HG03469 (cell line): ENCODE measurements around the gene TRPV6.
A peak's percentile ranks its signal among the peaks of the same experiment; 100 is the strongest.

Source experiments
- ATAC-seq: cut with Tn5 transposase; IDR thresholded peaks from one replicate; pipeline ENCODE4 v1.9.1; 2021; ENCODE audit warnings: mild to moderate bottlenecking, moderate library complexity, moderate number of reproducible peaks; ENCODE audit not compliant: unreplicated experiment

Gene TRPV6

DNA sequence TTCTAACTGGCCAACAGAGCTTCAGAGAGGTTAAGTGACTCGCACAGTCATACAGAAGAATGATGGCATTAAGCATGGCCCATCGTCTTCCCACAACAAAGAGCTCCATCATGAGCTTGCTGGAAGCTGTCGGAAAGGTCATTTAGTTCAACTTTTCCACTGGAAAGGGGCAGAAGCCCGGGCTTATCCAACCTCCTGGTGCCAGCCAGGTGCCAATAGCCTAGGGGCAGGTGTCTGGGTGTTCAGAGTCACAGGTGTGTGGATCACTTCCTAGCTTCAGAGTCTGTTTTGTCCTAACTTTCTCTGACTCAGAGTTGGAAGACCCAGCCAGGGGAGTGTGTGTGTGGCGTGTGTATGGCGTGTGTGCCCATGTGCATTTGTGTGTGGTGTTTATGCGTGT lies 1.3 kb upstream of the TRPV6 start:
- no peak for ATAC-seq

DNA sequence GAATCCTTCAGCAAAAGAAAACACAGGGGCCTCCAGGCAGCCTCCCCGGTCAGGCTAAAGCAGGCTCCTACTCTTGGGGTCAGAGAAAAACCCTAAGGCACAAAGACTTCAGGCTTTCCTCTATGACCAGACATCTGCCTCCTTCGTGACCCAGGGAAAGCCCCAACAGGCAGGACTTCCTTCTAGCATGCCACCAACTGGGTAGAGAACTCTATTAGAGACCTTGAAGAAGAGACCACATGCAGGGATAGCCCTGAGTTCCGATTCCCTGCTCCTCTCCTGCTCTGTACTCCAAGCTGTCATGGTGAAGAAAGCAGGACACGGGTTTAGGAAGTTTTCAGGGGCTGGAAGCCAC lies 1.3 kb downstream of the TRPV6 start:
- ATAC-seq: no peak

DNA sequence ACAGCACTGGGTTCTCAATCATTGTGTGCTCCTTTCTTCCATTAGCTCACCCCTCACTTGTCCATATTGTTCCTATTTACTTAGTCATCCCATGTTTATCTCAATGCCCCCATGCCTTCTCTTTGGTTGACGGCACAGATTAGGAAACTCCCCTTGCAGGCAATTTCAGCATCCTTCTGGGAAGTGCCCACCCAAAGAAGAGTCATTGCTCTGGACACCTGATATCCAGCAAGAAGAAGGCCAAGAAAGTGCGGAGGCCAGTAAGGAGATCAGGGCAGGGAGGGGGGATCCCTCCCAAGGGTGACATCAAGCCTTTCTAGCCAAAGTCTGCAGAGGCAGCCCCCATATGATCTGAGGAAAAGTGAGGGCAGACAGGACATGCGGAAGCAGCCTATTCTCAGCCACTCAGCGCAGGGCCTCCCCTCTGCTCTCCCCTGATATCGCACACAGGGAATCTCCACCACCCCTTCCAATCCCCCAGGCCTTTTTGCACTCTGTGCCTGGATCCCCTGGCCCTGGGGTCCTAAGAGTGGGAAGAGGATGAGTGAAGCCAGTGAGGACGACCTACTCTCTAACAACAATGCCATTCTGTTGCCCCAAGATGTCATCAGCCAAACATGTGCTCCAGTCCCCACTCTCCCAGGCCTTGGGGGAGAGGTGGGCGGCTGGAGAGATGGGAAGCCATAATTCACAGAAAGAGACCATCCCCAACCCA lies 1.8 kb downstream of the TRPV6 start:
- ATAC-seq: no peak

DNA sequence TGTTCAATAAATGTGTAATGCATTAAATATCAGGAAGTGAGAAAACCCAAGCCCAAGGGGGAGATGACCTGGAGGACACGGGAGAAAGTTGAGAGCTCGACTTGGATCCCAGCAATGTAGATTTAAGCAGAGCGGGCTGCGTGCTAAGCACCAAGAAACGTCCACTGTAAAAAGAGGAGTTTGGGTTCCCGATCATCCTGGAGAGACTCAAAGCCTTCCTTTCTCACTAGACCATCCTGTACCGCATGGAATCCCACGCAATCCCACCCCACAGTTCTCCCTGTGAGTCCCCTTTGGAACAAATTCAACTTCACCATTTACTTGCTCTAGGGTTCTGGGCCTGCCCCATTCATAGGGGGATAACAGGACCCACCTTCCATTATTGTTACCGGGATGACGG lies 2.4 kb downstream of the TRPV6 start:
- no peak for ATAC-seq

DNA sequence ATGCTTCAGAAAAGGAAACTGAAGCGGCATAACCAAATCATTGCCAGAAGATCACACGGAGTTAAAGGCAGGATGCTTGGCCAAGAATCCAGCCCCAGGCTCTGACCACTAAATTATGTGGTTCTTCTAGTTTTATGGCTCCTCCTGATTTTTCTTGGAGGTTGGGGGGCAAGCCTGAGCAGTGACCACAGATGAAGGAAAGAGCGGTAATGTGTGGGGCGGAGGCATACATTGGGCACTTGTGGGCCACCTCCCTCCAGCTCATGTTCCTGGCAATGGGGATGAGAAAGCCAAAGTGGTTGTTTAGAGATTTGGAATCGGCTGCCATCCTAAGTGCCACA lies 3.2 kb downstream of the TRPV6 start:
- no peak for ATAC-seq

DNA sequence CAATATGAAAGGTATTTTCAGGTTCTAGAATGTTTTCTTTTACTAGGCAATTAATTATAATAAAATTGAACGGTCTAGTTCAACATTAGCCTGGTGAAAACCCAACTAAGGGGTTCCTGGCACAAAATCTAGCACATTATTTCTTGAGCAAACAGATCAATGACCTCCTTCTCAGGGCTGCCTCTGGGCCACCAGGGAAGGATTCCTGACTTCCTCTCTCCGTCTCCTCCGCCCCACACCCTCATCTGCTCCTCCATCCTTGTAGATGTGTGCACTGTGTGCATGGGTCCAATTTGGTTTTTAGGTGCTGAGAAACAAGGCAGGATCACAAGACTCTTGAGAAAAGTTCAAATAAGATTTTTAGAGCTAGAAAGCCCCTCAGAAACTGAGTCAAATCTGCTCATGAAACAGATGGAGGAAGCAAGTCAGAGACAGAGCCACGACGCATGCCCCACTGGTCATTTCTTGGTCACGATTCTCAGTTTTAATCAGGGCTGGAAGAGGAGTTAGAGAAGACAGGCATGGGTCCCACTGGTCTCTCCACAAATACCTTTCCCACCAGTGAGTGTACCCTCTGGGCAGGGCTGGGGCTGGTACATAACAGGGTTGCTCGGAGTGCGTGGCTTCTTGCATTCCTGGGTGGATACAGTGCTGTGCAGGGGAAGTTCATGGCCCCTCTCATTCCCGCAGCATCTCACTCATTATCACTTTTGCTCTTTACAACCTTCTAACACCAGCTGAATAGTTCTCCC lies 3.8 kb downstream of the TRPV6 start:
- ATAC-seq: no peak

DNA sequence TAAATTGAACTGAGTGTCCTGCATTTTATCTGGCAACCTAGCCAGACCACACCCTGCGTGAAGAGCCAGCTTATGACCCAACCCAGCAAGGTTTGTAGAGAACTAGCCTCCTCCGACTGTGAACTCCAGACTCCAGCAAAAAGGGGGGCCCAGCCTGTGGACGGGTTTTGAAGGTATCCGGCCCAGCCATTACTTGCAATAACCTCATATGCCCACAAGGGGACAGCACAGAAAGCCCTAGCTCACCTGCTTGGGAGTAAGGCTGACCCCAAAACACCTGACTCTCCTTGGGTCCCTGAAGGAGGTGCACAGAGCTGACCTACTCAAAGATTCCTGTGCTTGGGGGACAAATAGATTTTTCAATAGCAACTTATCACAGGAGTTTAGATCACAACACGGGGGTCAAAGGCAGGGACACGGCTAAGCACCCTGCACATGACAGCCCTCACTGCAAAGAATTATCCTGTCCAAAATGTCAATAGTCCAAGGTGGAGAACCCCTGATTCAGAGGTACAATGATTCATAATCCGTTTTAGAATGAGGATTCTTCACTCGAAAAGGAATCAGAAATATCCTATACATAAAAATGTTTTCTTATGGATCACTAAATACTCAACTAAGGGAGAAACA lies 4.6 kb downstream of the TRPV6 start:
- no peak for ATAC-seq

DNA sequence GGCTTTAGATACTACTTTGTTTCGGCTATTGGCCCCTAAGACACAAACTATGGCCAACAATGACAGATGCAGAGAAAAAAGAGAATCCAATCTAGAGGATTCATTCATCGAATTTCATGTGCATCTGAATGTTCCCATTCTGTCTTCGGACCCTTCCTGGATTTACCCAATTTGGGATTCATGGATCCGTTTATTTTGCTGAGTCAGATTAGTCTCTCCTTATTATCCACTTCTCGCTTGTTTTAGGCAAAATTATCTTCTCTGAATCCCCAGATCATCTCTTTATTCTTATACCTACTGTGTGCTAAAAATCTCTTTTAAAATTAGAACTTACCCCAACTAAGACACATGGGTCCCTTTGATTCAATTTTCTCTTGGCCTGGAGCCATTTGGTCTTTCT lies 6.5 kb downstream of the TRPV6 start:
- no peak for ATAC-seq

DNA sequence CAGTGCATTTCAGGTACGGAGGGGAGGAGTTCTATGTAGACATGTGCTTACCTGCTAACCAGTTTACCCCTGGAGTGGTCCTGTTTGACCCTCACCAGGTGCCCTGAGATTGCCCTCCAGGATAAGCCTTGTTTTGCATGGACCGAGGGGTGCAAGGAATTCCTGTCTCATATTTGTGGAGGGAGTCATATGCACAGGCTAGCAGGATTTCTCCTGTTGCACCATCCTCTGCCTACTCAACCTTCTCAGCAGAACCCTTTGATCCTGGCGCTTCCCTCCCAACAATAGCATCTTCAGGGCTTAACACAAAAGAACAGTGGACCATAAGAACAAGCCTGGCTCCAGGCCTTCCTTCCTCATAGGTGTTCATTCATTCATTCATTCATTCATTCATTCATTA lies 7.2 kb downstream of the TRPV6 start:
- no peak for ATAC-seq

DNA sequence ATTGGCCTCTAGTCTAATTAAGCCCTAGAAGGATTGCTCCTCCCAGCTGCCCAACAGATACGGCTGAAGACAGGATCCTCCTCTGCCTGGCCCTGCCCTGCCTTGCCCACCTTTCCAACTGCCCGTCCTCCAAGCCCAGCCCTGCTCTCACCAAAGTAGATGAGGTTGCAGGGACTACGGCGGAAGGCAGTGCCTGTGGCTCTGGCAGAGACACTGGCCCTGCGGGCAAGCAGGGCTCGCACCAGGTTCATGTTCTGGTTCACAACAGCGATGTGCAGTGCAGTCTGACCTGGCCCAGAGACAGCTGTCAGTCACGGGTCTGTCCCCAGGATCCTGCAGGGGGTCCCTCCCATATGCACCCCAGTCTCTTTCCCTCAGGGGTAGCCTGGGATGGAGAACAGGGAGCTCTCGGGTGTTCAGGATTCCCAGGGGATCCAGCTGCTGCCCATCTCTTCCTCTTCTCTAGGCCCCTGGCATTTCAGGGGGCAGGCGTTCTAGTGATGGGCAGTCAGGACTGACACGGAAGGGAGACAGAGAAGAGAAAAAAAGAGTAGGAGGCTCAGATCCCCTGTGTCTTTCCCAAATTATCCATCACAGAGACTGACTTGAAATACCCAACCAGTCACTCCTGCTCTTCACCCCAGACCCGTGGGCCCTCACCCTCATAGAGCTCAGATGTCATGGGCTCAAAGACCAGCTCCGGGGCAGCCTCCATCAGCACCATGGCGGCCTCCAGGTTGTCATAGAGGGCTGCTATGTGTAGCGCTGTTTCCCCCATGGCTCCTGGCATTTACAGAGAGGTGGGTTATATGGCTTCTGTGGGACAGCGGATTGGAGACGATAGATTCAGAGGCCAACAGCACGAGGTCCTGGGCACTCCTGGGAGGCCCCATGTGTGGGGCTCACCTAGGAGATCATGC lies 8.3 kb downstream of the TRPV6 start:
- ATAC-seq: no peak

DNA sequence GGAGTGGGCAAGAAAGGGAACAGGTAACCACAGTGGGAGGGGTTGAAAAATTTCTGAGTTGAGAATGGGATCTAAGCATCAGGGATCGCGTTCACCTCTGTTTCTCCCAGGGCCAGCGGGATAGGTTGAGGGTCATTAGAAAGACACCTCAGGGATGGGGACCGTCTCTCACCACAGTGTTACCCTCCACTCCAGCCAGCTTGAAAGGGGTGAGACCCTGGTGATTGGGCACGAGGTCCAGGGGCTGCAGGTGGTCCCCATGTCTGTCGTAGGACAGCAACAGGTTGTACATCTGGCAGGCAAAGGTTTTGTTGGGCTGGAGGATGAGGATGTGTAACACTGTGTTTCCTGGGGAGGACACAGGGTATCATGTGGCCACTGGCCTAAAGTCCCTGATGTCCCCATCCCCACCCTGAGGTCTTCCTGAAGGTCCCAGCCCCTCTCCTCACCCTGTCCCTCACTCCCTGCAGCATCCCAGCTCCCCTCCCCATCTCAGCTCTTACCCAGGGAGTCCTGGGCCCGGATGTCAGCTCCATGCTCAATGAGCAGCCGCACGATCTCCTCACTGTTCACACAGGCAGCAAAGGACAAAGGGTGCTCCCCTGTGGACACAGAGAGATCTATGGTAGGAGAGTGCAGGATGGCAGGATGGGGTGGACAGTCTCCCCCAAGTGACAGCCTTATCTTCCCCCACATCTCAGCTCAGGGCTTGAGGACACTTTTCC lies 9.1 kb downstream of the TRPV6 start:
- no peak for ATAC-seq

DNA sequence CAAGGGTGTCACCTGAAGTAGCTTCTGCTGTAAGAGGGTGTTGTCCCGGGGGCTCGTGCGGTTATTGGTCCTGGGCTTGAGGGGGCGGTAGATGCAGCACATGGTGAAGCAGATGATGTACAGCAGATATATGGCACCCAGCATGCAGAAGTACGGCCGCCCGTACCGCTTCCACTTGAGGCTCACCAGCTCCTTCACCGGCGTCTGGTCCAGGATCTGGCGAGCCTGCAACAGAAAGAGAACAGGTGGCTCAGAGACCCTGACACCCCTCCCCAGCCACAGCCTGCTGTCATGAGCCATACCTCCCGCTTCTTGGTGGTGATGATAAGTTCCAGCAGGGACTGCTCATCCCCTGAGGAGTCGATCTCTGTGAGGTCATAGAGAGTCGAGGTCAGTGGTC lies 10.1 kb downstream of the TRPV6 start:
- no peak for ATAC-seq

DNA sequence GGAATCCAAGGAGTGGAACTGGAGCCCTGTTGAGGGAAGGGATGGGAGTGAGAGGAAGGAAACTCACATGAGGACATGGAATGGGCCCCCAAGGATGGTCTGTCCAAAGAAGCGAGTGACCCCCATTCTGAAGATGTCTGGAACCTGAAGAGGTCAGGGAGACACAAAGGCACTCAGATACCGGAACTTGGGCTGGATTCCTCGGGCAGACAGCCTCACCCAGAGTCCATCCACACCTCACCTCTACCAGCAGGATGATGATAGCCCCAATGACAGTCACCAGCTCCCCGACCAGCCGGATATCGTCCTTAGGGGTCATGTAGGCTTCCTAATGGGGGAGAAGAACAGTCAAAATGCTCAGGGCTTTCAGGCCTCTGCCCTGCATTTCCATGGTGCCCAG lies 10.7 kb downstream of the TRPV6 start:
- ATAC-seq: no peak

DNA sequence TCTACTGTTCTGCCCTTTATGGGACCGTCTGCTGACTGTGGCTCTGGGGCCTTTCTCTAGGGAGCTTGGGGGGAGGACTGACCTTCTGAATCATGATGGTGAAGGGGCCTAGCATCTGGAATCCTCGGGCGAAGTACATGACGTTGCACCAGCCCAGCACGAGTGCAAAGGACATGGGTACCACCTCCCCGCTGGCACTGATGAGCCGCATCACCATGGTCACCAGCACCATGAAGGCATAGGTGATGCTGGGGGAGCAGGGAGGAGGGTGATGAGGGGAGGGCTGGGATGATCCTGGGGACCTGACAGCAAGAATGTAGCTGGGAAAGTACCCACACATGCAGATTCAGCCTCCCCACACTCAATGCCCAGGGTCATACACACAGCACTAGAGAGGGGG lies 11.1 kb downstream of the TRPV6 start:
- ATAC-seq: no peak

DNA sequence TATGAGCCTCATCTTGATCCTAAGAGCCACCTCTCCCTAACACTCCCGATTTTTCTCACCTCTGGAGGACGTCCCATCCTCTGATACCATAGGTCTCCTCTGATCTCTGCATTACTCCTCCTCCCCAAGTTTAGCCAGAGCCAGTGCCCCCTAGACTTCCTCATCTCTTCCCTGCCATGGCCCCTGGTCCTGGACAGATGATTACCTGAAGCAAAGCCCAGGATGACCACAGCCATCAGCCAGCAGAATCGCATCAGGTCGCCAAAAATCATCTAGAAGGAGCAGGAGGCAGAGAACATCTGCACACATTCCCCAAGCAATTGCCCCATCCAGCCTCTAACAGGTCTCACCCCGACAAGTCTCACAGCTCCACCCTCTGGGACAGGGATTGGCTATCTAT lies 11.7 kb downstream of the TRPV6 start:
- no peak for ATAC-seq

DNA sequence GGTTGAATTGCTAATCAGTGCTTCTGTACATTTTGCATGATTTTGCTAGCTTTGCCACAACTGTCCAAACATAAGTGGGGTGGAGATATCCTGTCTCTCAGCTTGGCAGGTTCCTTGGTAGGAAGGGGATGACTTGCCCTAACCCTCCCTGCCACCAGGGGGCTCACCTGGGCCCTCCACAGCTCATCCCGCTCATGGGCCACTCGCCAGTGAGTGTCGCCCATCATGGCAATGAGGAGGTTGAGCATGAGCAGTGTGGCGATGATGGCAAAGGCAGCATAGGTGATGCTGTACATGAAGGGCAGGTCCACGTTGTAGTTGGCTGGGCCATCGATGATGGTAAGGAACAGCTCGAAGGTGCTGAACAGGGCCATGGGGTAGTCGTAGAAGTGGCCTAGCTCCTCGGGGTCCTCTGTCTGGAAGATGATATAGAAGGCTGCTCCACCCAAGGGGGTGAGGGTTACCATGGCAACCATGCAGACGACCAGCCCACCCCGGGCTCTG lies 12.2 kb downstream of the TRPV6 start:
- ATAC-seq: peak; percentile 62

DNA sequence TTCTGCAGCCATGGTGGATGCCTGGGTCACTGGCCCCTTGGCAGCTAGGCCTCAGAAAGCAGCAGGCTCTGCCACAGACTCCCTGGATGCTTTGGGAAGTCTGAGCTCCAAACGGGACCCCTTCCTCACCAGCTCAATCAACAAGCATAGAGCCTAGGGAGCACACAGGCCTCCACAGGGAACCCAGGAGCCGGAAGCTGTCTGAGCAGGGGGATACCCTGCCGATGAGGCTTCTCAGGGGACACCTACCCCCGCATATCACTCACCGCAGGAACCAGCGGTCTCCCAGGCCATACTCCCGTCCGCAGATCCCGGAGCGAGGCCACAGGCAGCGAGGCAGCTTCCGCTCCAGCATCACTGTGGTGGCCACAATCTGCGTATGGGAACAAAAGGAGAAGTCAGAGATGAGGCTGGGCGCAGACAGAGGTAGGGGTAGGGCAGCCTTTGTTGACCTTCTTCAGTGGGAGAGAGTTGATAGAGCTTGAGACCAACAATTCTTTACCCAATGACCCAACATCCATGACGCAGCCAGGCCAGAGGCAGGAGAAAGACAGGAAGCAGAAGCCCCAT lies 13.4 kb downstream of the TRPV6 start:
- ATAC-seq: no peak

DNA sequence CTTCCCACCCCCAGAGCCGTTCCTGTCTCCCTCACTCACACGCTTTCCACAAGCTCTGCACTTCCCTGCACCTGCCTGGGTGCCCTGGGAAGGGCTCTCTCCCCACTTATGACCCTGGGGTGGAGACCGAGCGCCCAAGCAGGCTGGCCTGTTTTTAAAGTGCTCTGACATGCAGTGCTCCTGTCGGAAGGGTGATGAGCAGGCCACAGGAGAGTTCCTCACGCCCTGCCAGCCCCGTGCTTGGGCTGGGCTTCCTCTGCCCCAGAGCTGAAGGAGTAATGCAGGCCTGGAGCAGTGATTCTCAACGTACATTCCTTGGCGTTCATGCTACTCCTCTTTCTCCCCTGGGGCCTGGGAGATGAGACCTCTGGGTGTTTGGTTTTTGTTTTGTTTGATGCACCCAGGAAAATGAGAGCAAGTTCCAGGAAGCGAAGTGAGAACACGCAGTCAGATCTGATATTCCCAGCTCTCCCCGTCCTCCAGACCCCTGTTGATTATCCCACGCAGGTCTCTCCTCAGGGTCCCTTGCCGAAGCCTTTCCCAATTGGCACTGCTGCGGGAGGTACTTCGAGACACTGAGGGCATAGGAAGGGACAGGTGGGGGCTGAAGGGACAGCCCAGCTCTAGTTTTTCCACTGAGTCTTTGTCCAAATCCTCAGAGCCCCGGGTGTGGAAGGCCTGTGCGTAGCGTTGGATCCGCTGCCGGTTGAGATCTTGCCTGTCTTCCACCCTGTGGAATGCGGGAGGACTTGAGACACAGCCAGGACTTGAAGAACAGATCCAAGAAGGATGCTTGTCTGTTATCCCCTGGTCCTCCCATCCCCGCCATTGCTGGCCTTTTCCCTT lies 14.1 kb downstream of the TRPV6 start:
- ATAC-seq: no peak

DNA sequence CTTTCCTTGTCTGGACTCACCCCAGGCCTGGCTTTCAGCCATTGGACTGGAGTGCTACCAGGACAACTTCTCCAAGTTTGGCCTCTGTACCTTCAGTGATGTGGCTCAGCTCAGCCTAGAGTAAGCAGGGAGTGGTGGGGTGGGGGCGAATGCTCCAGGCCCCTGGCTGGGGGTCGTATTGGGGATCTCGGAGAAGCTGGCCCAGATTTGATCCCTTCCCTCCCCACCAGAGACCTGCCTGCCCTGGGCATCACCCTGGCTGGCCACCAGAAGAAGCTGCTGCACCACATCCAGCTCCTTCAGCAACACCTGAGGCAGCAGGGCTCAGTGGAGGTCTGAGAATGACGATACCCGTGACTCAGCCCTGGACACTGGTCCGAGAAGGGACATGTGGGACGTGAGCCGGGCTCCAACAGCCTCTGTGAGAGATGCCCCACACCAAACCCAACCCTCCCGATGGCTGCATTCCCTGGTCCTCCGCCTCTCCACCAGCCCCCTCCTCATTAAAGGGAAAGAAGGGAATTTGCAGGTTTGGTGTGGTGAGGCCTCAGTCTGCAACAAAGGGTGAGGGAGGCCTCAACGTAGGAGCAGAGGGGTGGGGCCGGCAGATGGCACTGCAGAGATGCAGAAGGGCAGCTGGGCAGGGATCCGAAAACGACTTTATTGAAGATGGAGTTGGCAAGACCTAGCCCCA lies 14.8 kb downstream of the TRPV6 start:
- no peak for ATAC-seq
